K562 (cell line): ENCODE data around the gene SUMO3. TPM values are rescaled to one million over a fixed set of nuclear protein-coding genes. Genes with fewer than 3 reads are reported as not detected.

Source experiments
- ARNT ChIP-seq, 2 experiments: fragments of 450-650 bp; IDR thresholded peaks; 2 replicates each; pipeline ENCODE4 v1.6.1; 2016; ENCODE audit warnings: mild to moderate bottlenecking in 1 of 2
- CHCHD3 ChIP-seq: fragments of 250-450 bp; sonication (Bioruptor Pico); IDR thresholded peaks from 2 replicates; pipeline ENCODE4 v2.1.2; 2022; ENCODE audit warnings: mild to moderate bottlenecking
- SMARCA4 ChIP-seq: fragments of 450-650 bp; IDR thresholded peaks from 2 replicates; pipeline ENCODE4 v1.6.1; 2016
- ZFP36 ChIP-seq: fragments of 150-350 bp; IDR thresholded peaks from 2 replicates; pipeline ENCODE4 v1.6.1; 2018; ENCODE audit warnings: low read length, low read depth; ENCODE audit not compliant: partially characterized antibody
- polyA plus RNA-seq, 8 experiments: library from polyadenylated mRNA; depleted of rRNA in 4 of 8; stranded (reverse) in 5 of 8; unstranded in 3 of 8; fragments of >200 nt; fragmentation: Nextera tagmentation in 2 of 8; fragmentation: Illumina TruSeq in 1 of 8; extraction: Ambion mirVana in 2 of 8; extraction: Trizol in 1 of 8; gene quantifications; 2 replicates each; pipeline versions ENCODE4 v1.2.1 to v1.2.3, GENCODE V29; 2011 to 2014; ENCODE audit warnings: inconsistent platforms in 1 of 8, missing spikeins in 1 of 8
- total RNA-seq, 7 experiments: library from RNA; depleted of rRNA in 6 of 7; stranded (reverse); fragments of >200 nt in 6 of 7; fragmentation: Illumina TruSeq in 2 of 7; extraction: Trizol in 2 of 7; gene quantifications; 2 replicates each; pipeline versions ENCODE4 v1.2.1 to v1.2.3, GENCODE V29; 2011 to 2021; ENCODE audit warnings: low replicate concordance in 1 of 7
- TF ChIP-seq, protein P1 (sequence below): fragments of 450-650 bp; IDR thresholded peaks from 2 replicates; pipeline ENCODE4 v1.6.1; 2016; ENCODE audit warnings: low read depth

SUMO3 gene
- total and polyA plus RNA-seq, 9 of the 15 experiments (the other 6 are each of a cell fraction or from before 2014, with no cell fraction given): 13.9 to 143 (median 113) TPM

DNA sequence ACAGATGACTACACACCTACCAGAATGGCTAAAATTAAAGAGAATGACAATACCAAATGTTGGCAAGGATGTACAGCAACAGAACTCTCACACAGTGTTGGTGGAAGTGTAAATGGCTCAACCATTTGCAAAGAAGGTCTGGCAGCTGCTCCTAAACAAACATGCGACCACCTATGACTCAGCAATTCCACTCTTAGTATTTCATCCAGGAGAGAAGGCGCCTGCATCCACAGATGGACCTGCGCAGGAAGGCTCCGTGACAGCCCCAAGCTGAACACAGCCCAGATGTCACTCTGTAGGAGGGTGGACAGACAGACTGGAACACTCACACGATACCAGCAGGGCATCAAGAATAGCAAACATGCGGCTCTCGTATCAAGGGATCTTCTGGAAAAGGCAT is 48.9 kb upstream of the SUMO3 start (continued):
- TF ChIP-seq, protein P1, sequence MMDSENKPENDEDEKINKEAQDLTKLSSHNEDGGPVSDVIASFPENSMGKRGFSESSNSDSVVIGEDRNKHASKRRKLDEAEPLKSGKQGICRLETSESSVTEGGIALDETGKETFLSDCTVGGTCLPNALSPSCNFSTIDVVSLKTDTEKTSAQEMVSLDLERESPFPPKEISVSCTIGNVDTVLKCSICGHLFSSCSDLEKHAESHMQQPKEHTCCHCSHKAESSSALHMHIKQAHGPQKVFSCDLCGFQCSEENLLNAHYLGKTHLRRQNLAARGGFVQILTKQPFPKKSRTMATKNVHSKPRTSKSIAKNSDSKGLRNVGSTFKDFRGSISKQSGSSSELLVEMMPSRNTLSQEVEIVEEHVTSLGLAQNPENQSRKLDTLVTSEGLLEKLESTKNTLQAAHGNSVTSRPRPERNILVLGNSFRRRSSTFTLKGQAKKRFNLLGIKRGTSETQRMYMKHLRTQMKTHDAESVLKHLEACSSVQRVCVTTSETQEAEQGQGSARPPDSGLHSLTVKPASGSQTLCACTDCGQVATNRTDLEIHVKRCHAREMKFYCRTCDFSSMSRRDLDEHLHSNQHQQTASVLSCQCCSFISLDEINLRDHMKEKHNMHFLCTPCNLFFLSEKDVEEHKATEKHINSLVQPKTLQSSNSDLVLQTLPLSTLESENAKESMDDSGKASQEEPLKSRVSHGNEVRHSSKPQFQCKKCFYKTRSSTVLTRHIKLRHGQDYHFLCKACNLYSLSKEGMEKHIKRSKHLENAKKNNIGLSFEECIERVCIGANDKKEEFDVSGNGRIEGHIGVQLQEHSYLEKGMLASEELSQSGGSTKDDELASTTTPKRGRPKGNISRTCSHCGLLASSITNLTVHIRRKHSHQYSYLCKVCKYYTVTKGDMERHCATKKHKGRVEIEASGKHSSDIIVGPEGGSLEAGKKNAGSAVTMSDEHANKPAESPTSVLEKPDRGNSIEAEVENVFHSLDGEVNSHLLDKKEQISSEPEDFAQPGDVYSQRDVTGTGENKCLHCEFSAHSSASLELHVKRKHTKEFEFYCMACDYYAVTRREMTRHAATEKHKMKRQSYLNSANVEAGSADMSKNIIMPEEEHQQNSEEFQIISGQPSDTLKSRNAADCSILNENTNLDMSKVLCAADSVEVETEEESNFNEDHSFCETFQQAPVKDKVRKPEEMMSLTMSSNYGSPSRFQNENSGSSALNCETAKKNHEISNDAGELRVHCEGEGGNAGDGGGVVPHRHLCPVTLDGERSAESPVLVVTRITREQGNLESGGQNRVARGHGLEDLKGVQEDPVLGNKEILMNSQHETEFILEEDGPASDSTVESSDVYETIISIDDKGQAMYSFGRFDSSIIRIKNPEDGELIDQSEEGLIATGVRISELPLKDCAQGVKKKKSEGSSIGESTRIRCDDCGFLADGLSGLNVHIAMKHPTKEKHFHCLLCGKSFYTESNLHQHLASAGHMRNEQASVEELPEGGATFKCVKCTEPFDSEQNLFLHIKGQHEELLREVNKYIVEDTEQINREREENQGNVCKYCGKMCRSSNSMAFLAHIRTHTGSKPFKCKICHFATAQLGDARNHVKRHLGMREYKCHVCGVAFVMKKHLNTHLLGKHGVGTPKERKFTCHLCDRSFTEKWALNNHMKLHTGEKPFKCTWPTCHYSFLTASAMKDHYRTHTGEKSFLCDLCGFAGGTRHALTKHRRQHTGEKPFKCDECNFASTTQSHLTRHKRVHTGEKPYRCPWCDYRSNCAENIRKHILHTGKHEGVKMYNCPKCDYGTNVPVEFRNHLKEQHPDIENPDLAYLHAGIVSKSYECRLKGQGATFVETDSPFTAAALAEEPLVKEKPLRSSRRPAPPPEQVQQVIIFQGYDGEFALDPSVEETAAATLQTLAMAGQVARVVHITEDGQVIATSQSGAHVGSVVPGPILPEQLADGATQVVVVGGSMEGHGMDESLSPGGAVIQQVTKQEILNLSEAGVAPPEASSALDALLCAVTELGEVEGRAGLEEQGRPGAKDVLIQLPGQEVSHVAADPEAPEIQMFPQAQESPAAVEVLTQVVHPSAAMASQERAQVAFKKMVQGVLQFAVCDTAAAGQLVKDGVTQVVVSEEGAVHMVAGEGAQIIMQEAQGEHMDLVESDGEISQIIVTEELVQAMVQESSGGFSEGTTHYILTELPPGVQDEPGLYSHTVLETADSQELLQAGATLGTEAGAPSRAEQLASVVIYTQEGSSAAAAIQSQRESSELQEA: peak; percentile 64; the same call in 1 of the 2 replicates
- TF ChIP-seq ZFP36 (peak; percentile 80), SMARCA4 (peak; percentile 57), CHCHD3 (CRISPR knock-in tag) (no peak), ARNT (IDR thresholded peaks at IDR 0.05) (no peak)
